Stimulated activated CD8-positive, alpha-beta memory T cell treated with anti-CD3 and anti-CD28 coated beads, Interleukin-12 subunit alpha, Interleukin-12 subunit beta, amount 100 ng/mL, for 24 hours (primary cell): ENCODE measurements around the gene ACIN1.

ENCODE experiments used
- DNase-seq: peaks from one replicate; pipeline ENCODE4 v3.0.0-alpha.2; 2020; ENCODE audit errors: extremely low read depth

ACIN1 gene

GRCh38 chr14:23042162-23042965, 52.6 kb downstream of the ACIN1 start, which contains the start of gene PSMB11:
Gene PSMB11, plus strand, starts transcription at chr14:23042212. Its CDS starts 14 bp downstream, at chr14:23042226.
- DNase-seq, result no peak

- no peak for DNase-seq
Measured at GRCh38 chr14:23041729-23042128, 53.2 kb downstream of the ACIN1 start.

GRCh38 chr14:23040100-23040499, 54.8 kb downstream of the ACIN1 start:
- no peak for DNase-seq

- DNase-seq, result no peak
Measured at GRCh38 chr14:23035303-23036144, 59.4 kb downstream of the ACIN1 start.

GRCh38 chr14:23034498-23035302, 60.2 kb downstream of the ACIN1 start, which contains the start of gene PSMB5:
Gene PSMB5, minus strand, starts transcription at chr14:23034900. Its CDS starts 19 bp downstream, at chr14:23034881.
- peak; percentile 68 for DNase-seq

DNA sequence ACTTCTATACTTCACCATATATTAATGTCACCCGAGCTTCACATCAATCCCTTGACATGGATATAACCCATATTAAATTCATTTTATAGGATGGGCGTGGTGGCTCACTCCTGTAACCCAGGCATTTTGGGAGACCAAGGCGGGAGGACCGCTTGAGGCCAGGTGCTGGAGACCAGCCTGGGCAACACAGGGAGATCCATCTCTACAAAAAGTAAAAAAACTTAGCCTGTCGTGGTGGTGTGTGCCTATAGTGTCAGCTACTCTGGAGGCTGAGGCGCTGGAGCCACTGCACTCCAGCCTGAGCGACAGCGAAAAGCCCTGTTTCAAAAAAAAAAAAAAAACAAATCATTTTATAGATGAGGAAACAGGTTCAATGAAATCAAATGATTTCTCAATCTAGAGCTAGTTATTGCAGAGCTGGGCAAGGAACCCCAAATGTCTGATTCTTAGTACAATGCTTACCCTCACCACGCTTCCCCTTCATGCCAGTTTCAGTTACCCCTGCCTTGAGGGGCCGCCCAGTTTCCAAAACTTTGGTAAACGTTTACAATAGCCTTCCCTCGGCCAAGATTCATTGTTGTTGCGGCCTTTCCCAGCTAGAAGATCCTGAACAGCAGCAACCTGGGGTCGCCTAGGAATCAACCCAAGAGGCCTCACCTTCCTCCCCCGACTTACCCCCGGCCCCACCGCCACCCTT, 61.0 kb downstream of the ACIN1 start:
- no peak for DNase-seq

DNA sequence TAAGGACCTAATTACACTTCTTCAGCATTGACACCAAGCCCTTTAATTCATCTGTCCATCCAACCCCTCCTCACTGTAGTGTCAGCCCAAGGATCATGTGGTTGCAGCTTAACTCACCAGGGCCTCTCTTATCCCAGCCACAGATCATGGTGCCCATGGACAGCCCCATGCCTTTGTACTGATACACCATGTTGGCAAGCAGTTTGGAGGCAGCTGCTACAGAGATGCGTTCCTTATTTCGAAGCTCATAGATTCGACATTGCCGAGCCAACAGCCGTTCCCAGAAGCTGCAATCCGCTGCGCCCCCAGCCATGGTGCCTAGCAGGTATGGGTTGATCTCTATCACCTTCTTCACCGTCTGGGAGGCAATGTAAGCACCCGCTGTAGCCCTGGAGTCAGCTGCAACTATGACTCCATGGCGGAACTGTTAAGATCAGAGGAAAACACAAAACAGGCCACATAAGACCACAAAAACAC, 61.6 kb downstream of the ACIN1 start:
- no peak for DNase-seq

- no peak for DNase-seq
Measured at GRCh38 chr14:23030936-23031335, 64.0 kb downstream of the ACIN1 start.

GRCh38 chr14:23028799-23029198, 66.1 kb downstream of the ACIN1 start:
- DNase-seq, result no peak

DNA sequence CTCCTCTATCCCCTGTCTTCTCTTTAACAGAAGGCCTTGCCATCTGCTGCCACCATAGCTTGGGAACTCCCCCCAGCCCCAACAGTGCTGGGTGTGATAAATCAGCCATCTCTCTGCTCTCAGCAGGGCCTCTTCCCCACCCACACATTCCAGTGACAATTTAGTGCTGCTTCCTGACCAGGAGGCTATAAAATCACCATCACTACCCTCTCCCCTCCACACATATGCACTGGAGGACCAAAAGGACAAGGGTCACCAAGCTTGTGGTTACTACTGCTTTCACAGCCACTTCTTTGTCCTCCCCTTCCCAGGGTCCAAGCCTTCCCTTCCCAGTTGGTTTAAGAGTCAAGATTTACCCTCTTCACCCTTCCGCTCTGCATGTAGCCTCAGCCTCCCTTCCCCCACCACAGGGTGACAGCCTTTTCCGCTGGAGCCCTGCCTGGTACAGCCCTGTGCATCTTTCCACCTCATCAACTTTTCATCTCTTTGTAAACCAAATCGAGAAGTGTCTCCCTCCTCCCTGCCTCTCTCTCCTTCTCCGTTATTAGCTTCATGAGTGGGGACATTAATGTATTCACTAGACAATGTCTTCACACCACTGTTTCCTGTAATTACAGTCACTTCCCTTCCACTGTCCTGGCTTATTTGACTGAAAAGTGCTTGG, 69.7 kb downstream of the ACIN1 start:
- no peak for DNase-seq

- no peak for DNase-seq
Measured at GRCh38 chr14:23024612-23025075, 70.3 kb downstream of the ACIN1 start.

GRCh38 chr14:23023795-23024152, 71.2 kb downstream of the ACIN1 start:
- no peak for DNase-seq

DNA sequence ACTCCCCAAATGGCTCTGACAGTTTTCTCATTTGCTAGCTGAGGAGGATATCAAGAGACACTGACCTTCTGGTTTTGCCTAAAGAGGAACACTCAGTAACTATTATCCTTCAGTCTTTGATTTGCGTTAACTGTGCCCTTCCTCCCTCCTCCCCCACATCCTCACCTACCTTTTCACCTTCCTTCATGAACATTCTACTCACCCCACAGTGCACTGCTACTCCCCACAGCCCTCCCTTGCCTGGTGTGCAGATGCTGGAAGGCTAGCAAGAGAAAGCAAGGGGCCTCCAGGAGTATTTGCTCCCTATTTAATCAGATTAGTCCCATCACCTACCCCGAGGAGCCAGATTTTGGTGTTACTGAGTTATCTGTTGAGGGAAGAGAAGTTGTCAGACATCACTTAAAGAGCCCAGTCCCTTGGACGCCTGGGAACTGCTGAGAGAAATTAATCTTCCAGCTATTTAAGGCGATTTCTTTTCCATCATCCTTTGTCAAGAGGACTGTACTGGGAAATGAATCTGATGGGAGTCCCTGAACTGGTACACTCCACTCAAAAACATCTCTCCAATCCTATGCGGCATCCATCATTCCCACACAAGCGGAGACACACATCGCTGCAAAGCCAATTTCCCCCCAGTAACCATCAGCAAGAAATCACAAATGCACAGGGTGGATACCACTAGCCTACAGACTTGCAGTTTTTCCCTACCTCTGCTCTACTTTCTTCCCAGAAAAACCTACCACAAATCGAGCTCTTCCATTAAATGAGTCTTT, 71.7 kb downstream of the ACIN1 start:
- no peak for DNase-seq

GRCh38 chr14:23021889-23022442, 73.0 kb downstream of the ACIN1 start:
- DNase-seq, result no peak

DNA sequence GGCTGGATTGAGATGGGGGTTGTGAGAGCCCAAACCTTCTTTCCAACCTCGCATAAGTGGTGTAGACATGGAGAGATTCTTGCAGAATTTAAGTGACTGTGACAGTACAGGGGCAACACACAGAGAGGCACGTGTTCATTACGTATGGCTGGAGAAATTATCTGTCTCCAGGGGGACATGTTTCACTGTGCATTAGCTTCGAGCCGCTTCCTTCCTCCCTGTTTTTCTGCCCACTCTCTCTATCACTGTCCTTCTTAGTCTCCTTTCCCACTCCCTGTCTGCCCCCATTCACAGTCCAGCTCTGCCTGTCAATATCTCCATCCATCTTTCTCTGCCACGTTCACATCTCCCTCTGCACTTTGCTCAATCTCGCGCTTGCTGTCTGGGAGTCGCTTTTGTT, 73.5 kb downstream of the ACIN1 start:
- DNase-seq, result no peak

DNA sequence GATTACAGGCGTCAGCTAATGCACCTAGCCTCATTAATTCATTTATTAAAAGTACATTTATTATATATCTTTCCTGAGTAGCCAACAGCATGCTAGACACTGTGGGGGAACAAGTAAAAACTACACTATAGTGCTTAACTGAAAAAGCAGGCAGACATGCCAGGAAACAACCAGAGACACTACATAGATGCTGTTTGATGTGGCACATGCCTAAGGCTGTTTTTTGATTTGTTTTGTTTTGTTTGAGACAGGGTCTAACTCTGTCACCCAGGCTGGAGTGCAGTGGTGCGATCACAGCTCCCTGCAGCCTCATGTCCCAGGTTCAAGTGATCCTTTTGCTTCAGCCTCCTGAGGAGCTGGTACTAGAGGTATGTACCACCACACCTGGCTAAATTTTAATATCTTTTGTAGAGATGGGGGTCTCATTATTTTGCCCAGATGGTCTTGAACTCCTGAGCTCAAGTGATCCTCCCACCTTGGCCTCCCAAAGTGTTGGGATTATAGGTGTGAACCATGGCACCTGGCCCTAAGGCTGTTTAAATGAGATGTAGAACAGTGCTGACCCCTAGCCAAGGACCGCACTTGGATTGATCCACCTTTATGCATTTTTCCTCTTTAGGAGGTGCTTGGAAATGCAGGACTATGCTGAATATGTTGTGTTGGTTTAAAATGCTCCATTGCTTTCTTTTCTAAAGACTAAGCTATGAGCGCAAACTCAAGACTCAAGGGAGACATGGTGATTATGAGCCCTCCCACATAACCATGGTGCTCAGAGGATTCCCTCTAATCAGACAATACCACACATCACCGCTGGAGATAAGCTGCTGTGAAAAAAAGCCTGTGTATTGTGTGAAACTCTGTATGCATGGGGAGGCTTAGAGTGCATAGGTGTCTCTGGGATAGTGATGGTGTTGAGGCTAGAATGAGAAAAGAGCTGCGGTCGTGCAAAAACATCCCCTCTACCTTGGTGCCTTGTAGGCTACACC, 74.5 kb downstream of the ACIN1 start:
- no peak for DNase-seq

GRCh38 chr14:23018107-23018506, 76.8 kb downstream of the ACIN1 start:
- no peak for DNase-seq

GRCh38 chr14:23017091-23017490, 77.8 kb downstream of the ACIN1 start:
- no peak for DNase-seq
